SK-N-SH (cell line): ENCODE results near the gene TIMP2. TPM values are rescaled to one million over a fixed set of nuclear protein-coding genes. Genes with fewer than 3 reads are reported as not detected.

ENCODE experiments used
- CTCF ChIA-PET: fragments of 300-600, 350-600 bp; formaldehyde crosslinking; extraction: SDS; loops from one replicate; lab custom pipeline; 2021; lab: Yijun Ruan, JAX
- POLR2A ChIA-PET: fragments of 350-600 bp; sonication (Branson Sonifier 250); formaldehyde crosslinking; extraction: SDS; loops from one replicate; lab custom pipeline; 2020; ENCODE audit warnings: antibody characterized with exemption, inconsistent platforms; lab: Yijun Ruan, JAX
- DNase-seq: peaks from one replicate; pipeline ENCODE4 v3.0.0; 2012
- H2AFZ ChIP-seq: fragments of 200-600 bp; sonication (generic); 2 replicates; pipeline ENCODE4 v1.8.1; 2016; ENCODE audit warnings: antibody characterized with exemption, mild to moderate bottlenecking, low read depth
- H3F3A ChIP-seq: fragments of 200-600 bp; sonication (generic); replicated peaks from 2 replicates; pipeline ENCODE3; 2016; ENCODE audit warnings: antibody characterized with exemption, mild to moderate bottlenecking; ENCODE audit not compliant: insufficient read depth
- H3K27ac ChIP-seq, 2 experiments: fragments of 200-500 bp in 1 of 2; fragments of 200-600 bp in 1 of 2; sonication (Bioruptor generic) in 1 of 2; sonication (generic), shearing (Covaris generic) in 1 of 2; 2 replicates each; pipeline versions ENCODE4 v1.5.1 to v1.6.1; 2014 to 2016; ENCODE audit warnings: low read depth in 2 of 2, inconsistent platforms in 1 of 2, low read length in 1 of 2, mild to moderate bottlenecking in 1 of 2, mixed read lengths in 1 of 2
- H3K27me3 ChIP-seq: fragments of 200-600 bp; sonication (generic), shearing (Covaris generic); 2 replicates; pipeline ENCODE4 v1.6.1; 2016; ENCODE audit warnings: mixed run types; ENCODE audit not compliant: insufficient read depth
- H3K36me3 ChIP-seq, 2 experiments: fragments of 200-500 bp in 1 of 2; fragments of 200-600 bp in 1 of 2; sonication (Bioruptor generic) in 1 of 2; sonication (generic) in 1 of 2; replicated peaks in 1 of 2; 2 replicates each; pipeline versions ENCODE3 to v1.5.1; 2014 to 2016; ENCODE audit warnings: low read length in 1 of 2, mild to moderate bottlenecking in 1 of 2; ENCODE audit not compliant: insufficient read depth in 2 of 2, control insufficient read depth in 1 of 2
- H3K4me1 ChIP-seq, 2 experiments: fragments of 200-500 bp in 1 of 2; fragments of 200-600 bp in 1 of 2; sonication (Bioruptor generic) in 1 of 2; sonication (generic), shearing (Covaris generic) in 1 of 2; 2 replicates each; pipeline versions ENCODE4 v1.5.1 to v1.6.1; 2014 to 2016; ENCODE audit warnings: low read depth in 1 of 2, low read length in 1 of 2, mixed run types in 1 of 2; ENCODE audit not compliant: insufficient read depth in 2 of 2, control insufficient read depth in 1 of 2
- H3K4me2 ChIP-seq: fragments of 200-600 bp; sonication (generic), shearing (Covaris generic); 2 replicates; pipeline ENCODE4 v1.6.1; 2017; ENCODE audit warnings: mixed run types
- H3K4me3 ChIP-seq, 2 experiments: fragments of 200-500 bp in 1 of 2; fragments of 200-600 bp in 1 of 2; sonication (Bioruptor generic) in 1 of 2; sonication (generic), shearing (Covaris generic) in 1 of 2; 2 replicates each; pipeline versions ENCODE4 v1.5.1 to v1.8.1; 2014 to 2016; ENCODE audit warnings: low read depth in 2 of 2, inconsistent platforms in 1 of 2, low read length in 1 of 2, mild to moderate bottlenecking in 1 of 2, mixed read lengths in 1 of 2, moderate library complexity in 1 of 2
- H3K79me2 ChIP-seq: fragments of 200-600 bp; sonication (generic); 2 replicates; pipeline ENCODE4 v1.8.1; 2017; ENCODE audit warnings: mild to moderate bottlenecking; ENCODE audit not compliant: insufficient read depth
- H3K9ac ChIP-seq: fragments of 200-600 bp; sonication (generic); 2 replicates; pipeline ENCODE4 v1.6.1; 2017; ENCODE audit warnings: mixed run types
- H3K9me2 ChIP-seq: fragments of 200-600 bp; sonication (generic); 2 replicates; pipeline ENCODE4 v1.6.1; 2017; ENCODE audit warnings: mixed run types
- H3K9me3 ChIP-seq: fragments of 200-600 bp; sonication (generic); 2 replicates; pipeline ENCODE4 v1.6.1; 2017; ENCODE audit warnings: mixed run types, mild to moderate bottlenecking, moderate library complexity
- H4K20me1 ChIP-seq: fragments of 200-600 bp; sonication (generic); 2 replicates; pipeline ENCODE4 v1.6.1; 2017; ENCODE audit warnings: mild to moderate bottlenecking, mixed run types; ENCODE audit not compliant: insufficient read depth
- CHD2 ChIP-seq: fragments of 150-350 bp; IDR thresholded peaks from 2 replicates; pipeline ENCODE4 v1.6.1; 2018; ENCODE audit warnings: low read length; ENCODE audit not compliant: partially characterized antibody
- EZH2phosphoT487 ChIP-seq: fragments of 200-600 bp; sonication (generic); IDR thresholded peaks from 2 replicates; pipeline ENCODE4 v1.6.1; 2017; ENCODE audit warnings: low read depth, mixed run types, mild to moderate bottlenecking, antibody characterized with exemption, moderate library complexity, borderline replicate concordance
- FOSL2 ChIP-seq: IDR thresholded peaks from 2 replicates; pipeline ENCODE4 v1.4.0; 2012; ENCODE audit warnings: low read depth, mild to moderate bottlenecking, moderate library complexity, borderline replicate concordance
- FOXJ3 ChIP-seq: sonication (generic); formaldehyde crosslinking; IDR thresholded peaks from 2 replicates; pipeline ENCODE4 v1.5.1; 2020; ENCODE audit warnings: mild to moderate bottlenecking, missing genetic modification reagents
- IRF3 ChIP-seq: fragments of 150-350 bp; IDR thresholded peaks from 2 replicates; pipeline ENCODE4 v1.6.1; 2016; ENCODE audit warnings: mild to moderate bottlenecking, low read depth, low read length
- MXI1 ChIP-seq: IDR thresholded peaks from 2 replicates; pipeline ENCODE4 v1.6.1; 2012; ENCODE audit warnings: mild to moderate bottlenecking, low read depth, low read length, improper control_type of control experiment
- NFIC ChIP-seq: IDR thresholded peaks from 2 replicates; pipeline ENCODE4 v1.4.0; 2012; ENCODE audit warnings: borderline replicate concordance
- POLR2AphosphoS5 ChIP-seq: IDR thresholded peaks from 2 replicates; pipeline ENCODE4 v1.6.1; 2012; ENCODE audit warnings: low read depth, low read length
- RXRA ChIP-seq: IDR thresholded peaks from 2 replicates; pipeline ENCODE4 v1.4.0; 2012; ENCODE audit warnings: low read depth, mild to moderate bottlenecking, borderline replicate concordance
- TAF1 ChIP-seq: IDR thresholded peaks from 2 replicates; pipeline ENCODE4 v1.6.1; 2012; ENCODE audit warnings: low read depth, mild to moderate bottlenecking, low read length, moderate library complexity, borderline replicate concordance
- USF2 ChIP-seq: fragments of 150-350 bp; IDR thresholded peaks from 2 replicates; pipeline ENCODE4 v1.6.1; 2017; ENCODE audit warnings: antibody characterized with exemption, low read length, low read depth, borderline replicate concordance
- WGBS: methylation state at CpG from one replicate; pipeline ENCODE4 v1.1.6; 2017; ENCODE audit warnings: low lambda C conversion rate; 5-methylcytosine and 5-hydroxymethylcytosine counted together
- polyA plus RNA-seq, 3 experiments: library from polyadenylated mRNA; depleted of rRNA; stranded (reverse); fragments of >200 nt; gene quantifications; 2 replicates each; pipeline ENCODE4 v1.2.3, GENCODE V29; 2012
- TF ChIP-seq, protein P1 (sequence below): fragments of 200-600 bp; sonication (generic); IDR thresholded peaks from 2 replicates; pipeline ENCODE4 v1.6.1; 2017; ENCODE audit warnings: antibody characterized with exemption, mild to moderate bottlenecking, moderate library complexity
- TF ChIP-seq, protein P2 (sequence below): IDR thresholded peaks from 2 replicates; pipeline ENCODE4; 2012

TIMP2 gene
- polyA plus RNA-seq, 1 of the 3 experiments (the other 2 are of a cell fraction) = 441 TPM

GRCh38 chr17:78919861-78920450 lies 5.2 kb downstream of the TIMP2 start:
- Histone ChIP-seq H3K4me3 (no peak overlapping the region), H3K79me2 (peaks cover 99% of the 10 kb centered on the region), H3K4me2 (0 out of 2 replicates have a peak overlapping the region, but pooled peaks have one; percentile 14), H3K4me1 (peaks cover 22 to 76% of the 10 kb centered on the region in 2 experiments), H3F3A (peaks cover 15% of the 10 kb centered on the region), H2AFZ (no peak overlapping the region)
- CTCF ChIA-PET = interaction anchor here (0.8 to 2.5 kb wide), 5 partner anchors 14 to 54 kb away, joined by 3 to 24 read pairs (median 7); no protein-coding TSS in a partner anchor
- TF ChIP-seq EZH2phosphoT487 = no peak
- TF ChIP-seq FOXJ3 (CRISPR knock-in tag) = peak; percentile 69; the same call in 1 of the 2 replicates
- TF ChIP-seq, all 33 proteins: peak for 1
- Histone ChIP-seq H3K9me2 (no peaks in the 10 kb centered on the region), H3K27ac (peak overlapping the region in 1 of 2 experiments; percentile 76; a peak in 2 of 4 replicates), H3K9ac (no peak overlapping the region), H3K9me3 (no peaks in the 10 kb centered on the region), H4K20me1 (peaks cover 91% of the 10 kb centered on the region), H3K36me3 (peaks cover 8 to 12% of the 10 kb centered on the region in 2 experiments), H3K27me3 (no peaks in the 10 kb centered on the region)
- 87% methylated on average over 18 of the region's 20 CpGs for WGBS
- POLR2A ChIA-PET = interaction anchor here (0.9 to 2.4 kb wide), 3 partner anchors 8 to 36 kb away, joined by 4 to 8 read pairs (median 4); no protein-coding TSS in a partner anchor
- DNase-seq = no peak

DNA sequence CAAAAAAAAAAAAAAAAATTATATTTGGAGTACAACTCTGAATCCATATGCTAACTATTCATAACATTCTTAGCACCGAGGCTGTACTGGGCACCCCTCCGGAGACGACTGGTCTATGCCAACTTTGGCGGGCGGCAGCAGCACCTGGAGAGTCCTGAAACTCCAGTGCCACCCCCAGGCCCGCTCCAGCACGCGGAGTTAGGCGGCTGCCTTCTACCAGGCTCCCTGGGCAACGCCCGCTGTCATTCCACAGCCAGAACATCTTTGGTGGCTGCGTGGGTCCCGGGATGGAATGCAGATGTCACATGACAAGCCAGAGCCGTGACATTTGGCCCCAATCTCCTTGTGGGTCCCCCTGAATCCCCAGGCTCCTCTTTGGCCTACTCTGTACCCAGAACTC lies 6.2 kb downstream of the TIMP2 start:
- Histone ChIP-seq H3K27me3 (no peaks in the 10 kb centered on the region), H3K27ac (0 out of 4 replicates have a peak overlapping the region, but pooled peaks of 1 of the 2 experiments have one; percentile 1), H3K4me1 (peaks cover 22 to 76% of the 10 kb centered on the region in 2 experiments), H3K4me2 (no peak overlapping the region), H3K9ac (no peak overlapping the region), H3K36me3 (peaks cover 8 to 12% of the 10 kb centered on the region in 2 experiments), H3K79me2 (peaks cover 100% of the 10 kb centered on the region), H3K9me3 (no peaks in the 10 kb centered on the region), H3K9me2 (no peaks in the 10 kb centered on the region), H4K20me1 (peaks cover 96% of the 10 kb centered on the region), H2AFZ (no peak overlapping the region), H3K4me3 (no peak overlapping the region), H3F3A (peaks cover 19% of the 10 kb centered on the region)
- POLR2A ChIA-PET = no interaction called here
- TF ChIP-seq POLR2AphosphoS5 (no peak), MXI1 (no peak), USF2 (no peak), NFIC (no peak), CHD2 (no peak), RXRA (no peak), TAF1 (no peak), IRF3 (no peak), FOSL2 (no peak)
- TF ChIP-seq, protein P1, sequence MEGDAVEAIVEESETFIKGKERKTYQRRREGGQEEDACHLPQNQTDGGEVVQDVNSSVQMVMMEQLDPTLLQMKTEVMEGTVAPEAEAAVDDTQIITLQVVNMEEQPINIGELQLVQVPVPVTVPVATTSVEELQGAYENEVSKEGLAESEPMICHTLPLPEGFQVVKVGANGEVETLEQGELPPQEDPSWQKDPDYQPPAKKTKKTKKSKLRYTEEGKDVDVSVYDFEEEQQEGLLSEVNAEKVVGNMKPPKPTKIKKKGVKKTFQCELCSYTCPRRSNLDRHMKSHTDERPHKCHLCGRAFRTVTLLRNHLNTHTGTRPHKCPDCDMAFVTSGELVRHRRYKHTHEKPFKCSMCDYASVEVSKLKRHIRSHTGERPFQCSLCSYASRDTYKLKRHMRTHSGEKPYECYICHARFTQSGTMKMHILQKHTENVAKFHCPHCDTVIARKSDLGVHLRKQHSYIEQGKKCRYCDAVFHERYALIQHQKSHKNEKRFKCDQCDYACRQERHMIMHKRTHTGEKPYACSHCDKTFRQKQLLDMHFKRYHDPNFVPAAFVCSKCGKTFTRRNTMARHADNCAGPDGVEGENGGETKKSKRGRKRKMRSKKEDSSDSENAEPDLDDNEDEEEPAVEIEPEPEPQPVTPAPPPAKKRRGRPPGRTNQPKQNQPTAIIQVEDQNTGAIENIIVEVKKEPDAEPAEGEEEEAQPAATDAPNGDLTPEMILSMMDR = no peak
- TF ChIP-seq, protein P2, sequence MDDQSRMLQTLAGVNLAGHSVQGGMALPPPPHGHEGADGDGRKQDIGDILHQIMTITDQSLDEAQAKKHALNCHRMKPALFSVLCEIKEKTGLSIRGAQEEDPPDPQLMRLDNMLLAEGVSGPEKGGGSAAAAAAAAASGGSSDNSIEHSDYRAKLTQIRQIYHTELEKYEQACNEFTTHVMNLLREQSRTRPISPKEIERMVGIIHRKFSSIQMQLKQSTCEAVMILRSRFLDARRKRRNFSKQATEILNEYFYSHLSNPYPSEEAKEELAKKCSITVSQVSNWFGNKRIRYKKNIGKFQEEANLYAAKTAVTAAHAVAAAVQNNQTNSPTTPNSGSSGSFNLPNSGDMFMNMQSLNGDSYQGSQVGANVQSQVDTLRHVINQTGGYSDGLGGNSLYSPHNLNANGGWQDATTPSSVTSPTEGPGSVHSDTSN = no peak
- WGBS = 87% methylated on average over 5 of the region's 14 CpGs
- no peak for DNase-seq
- CTCF ChIA-PET = interaction anchor here (0.8 kb wide), 1 partner anchor 53 kb away, joined by 3 read pairs; no protein-coding TSS in a partner anchor
